GM12878 (cell line): ENCODE measurements around the gene PRCD. TPM values are rescaled to one million over a fixed set of nuclear protein-coding genes. Genes with fewer than 3 reads are reported as not detected.

Experiments
- BACH1 ChIP-seq: fragments of 450-650 bp; IDR thresholded peaks from 2 replicates; pipeline ENCODE4 v1.6.1; 2017; ENCODE audit warnings: mild to moderate bottlenecking, borderline replicate concordance
- BHLHE40 ChIP-seq, 2 experiments: fragments of 450-650 bp in 1 of 2; IDR thresholded peaks; 2 replicates each; pipeline ENCODE4 v1.6.1; 2011 to 2017; ENCODE audit warnings: low read depth in 2 of 2, borderline replicate concordance in 1 of 2, improper control_type of control experiment in 1 of 2, low read length in 1 of 2, mild to moderate bottlenecking in 1 of 2
- BRCA1 ChIP-seq: IDR thresholded peaks from 2 replicates; pipeline ENCODE4 v1.6.1; 2011; ENCODE audit warnings: low read depth, low read length, improper control_type of control experiment
- CBX5 ChIP-seq: sonication (generic); IDR thresholded peaks from 2 replicates; pipeline ENCODE4 v1.6.1; 2016; ENCODE audit warnings: low read depth, moderate library complexity, mild to moderate bottlenecking, inconsistent platforms
- CHD2 ChIP-seq: IDR thresholded peaks from 2 replicates; pipeline ENCODE4 v1.6.1; 2011; ENCODE audit warnings: low read depth, low read length, improper control_type of control experiment, borderline replicate concordance
- EGR1 ChIP-seq, 2 experiments: IDR thresholded peaks; 1 replicate in 1 of 2; 2 replicates in 1 of 2; pipeline ENCODE4 v1.6.1; 2011 to 2012; ENCODE audit warnings: low read depth in 2 of 2, low read length in 2 of 2, borderline replicate concordance in 1 of 2, mild to moderate bottlenecking in 1 of 2, moderate library complexity in 1 of 2
- GABPA ChIP-seq: IDR thresholded peaks from 2 replicates; pipeline ENCODE4 v1.6.1; 2014; ENCODE audit warnings: antibody characterized with exemption, low read depth, mild to moderate bottlenecking, inconsistent platforms
- JUNB ChIP-seq: IDR thresholded peaks from 2 replicates; pipeline ENCODE4 v1.6.1; 2016; ENCODE audit warnings: antibody characterized with exemption, mild to moderate bottlenecking
- NFIC ChIP-seq: IDR thresholded peaks from 2 replicates; pipeline ENCODE4 v1.6.1; 2012; ENCODE audit warnings: low read depth, mild to moderate bottlenecking, inconsistent platforms, low read length, moderate library complexity
- NR2F1 ChIP-seq: fragments of 450-650 bp; conservative IDR thresholded peaks from 2 replicates; pipeline ENCODE4 v1.6.1; 2017; ENCODE audit warnings: mild to moderate bottlenecking
- PKNOX1 ChIP-seq: fragments of 450-650 bp; IDR thresholded peaks from 2 replicates; pipeline ENCODE4 v1.6.1; 2016; ENCODE audit warnings: mild to moderate bottlenecking
- POU2F2 ChIP-seq: IDR thresholded peaks from 3 replicates; pipeline ENCODE4 v1.6.1; 2011; ENCODE audit warnings: low read depth, mild to moderate bottlenecking, low read length, borderline replicate concordance
- RAD21 ChIP-seq: IDR thresholded peaks from 2 replicates; pipeline ENCODE4 v1.6.1; 2011; ENCODE audit warnings: mild to moderate bottlenecking, low read depth, low read length, moderate library complexity; ENCODE audit not compliant: insufficient read depth
- RELA ChIP-seq: fragments of 450-650 bp; IDR thresholded peaks from 2 replicates; pipeline ENCODE4 v1.8.0; 2014; ENCODE audit warnings: borderline replicate concordance; ENCODE audit not compliant: partially characterized antibody
- SMARCA5 ChIP-seq: fragments of 450-650 bp; IDR thresholded peaks from 2 replicates; pipeline ENCODE4 v1.6.1; 2017; ENCODE audit warnings: mild to moderate bottlenecking
- SREBF2 ChIP-seq: IDR thresholded peaks from 2 replicates; pipeline ENCODE4 v1.6.1; 2012; ENCODE audit warnings: mild to moderate bottlenecking, low read length
- TCF12 ChIP-seq: IDR thresholded peaks from 2 replicates; pipeline ENCODE4 v1.6.1; 2011; ENCODE audit warnings: low read depth, mild to moderate bottlenecking, low read length
- YBX1 ChIP-seq: fragments of 450-650 bp; IDR thresholded peaks from 2 replicates; pipeline ENCODE4 v1.6.1; 2016; ENCODE audit warnings: antibody characterized with exemption
- YY1 ChIP-seq: IDR thresholded peaks from 2 replicates; pipeline ENCODE4 v1.6.1; 2011; ENCODE audit warnings: low read depth, mild to moderate bottlenecking, low read length
- polyA plus RNA-seq, 11 experiments: library from polyadenylated mRNA; depleted of rRNA in 4 of 11; unstranded in 6 of 11; stranded (reverse) in 5 of 11; fragments of >200 nt; fragmentation: Nextera tagmentation in 4 of 11; fragmentation: Illumina TruSeq in 1 of 11; extraction: Ambion mirVana in 4 of 11; extraction: Trizol in 1 of 11; gene quantifications; 1 replicate in 1 of 11; 2 replicates in 10 of 11; pipeline versions ENCODE4 v1.2.1 to v1.2.3, GENCODE V29; 2011 to 2016; ENCODE audit warnings: inconsistent platforms in 2 of 11, missing spikeins in 2 of 11, low read depth in 1 of 11
- total RNA-seq, 4 experiments: library from RNA; depleted of rRNA in 3 of 4; stranded (reverse); fragments of >200 nt in 3 of 4; fragmentation: Illumina TruSeq in 1 of 4; extraction: Trizol in 1 of 4; gene quantifications; 2 replicates each; pipeline versions ENCODE4 v1.2.1 to v1.2.3, GENCODE V29; 2013 to 2021
- TF ChIP-seq, protein P1 (sequence below): IDR thresholded peaks from 2 replicates; pipeline ENCODE4 v1.6.1; 2011; ENCODE audit warnings: mild to moderate bottlenecking, low read depth, low read length, moderate library complexity; ENCODE audit not compliant: insufficient replicate concordance
- TF ChIP-seq, protein P2 (sequence below), 3 experiments: IDR thresholded peaks in 2 of 3; conservative IDR thresholded peaks in 1 of 3; 2 replicates each; pipeline ENCODE4 v1.5.1; 2011; ENCODE audit warnings: low read depth in 3 of 3, low read length in 3 of 3, mild to moderate bottlenecking in 3 of 3, control low read depth in 2 of 3, moderate library complexity in 2 of 3, inconsistent platforms in 1 of 3, mixed read lengths in 1 of 3; ENCODE audit not compliant: control insufficient read depth in 2 of 3, insufficient read depth in 1 of 3; ENCODE audit errors: extremely low read depth in 1 of 3

The PRCD gene
- total and polyA plus RNA-seq, 10 of the 15 experiments (the other 5 are each of a cell fraction or from before 2014, with no cell fraction given), result 0.18 to 0.95 (median 0.34) TPM; not detected in 4

GRCh38 chr17:76523084-76524037 is 16.5 kb upstream of the PRCD start (continued):
- 0 out of 2 replicates have a peak, but pooled peaks have one; percentile 15 for TF ChIP-seq NR2F1
- 0 out of 3 replicates have a peak, but pooled peaks have one; percentile 37 for TF ChIP-seq POU2F2
- no peak for TF ChIP-seq EGR1 (IDR thresholded peaks at IDR 0.05; ENCODE audit: borderline replicate concordance in 1 of 2, low read depth in 2 of 2, low read length in 2 of 2)
- peak; percentile 53 for TF ChIP-seq RELA
- peak; percentile 83 for TF ChIP-seq YY1
- 0 out of 2 replicates have a peak, but pooled peaks have one; percentile 12 for TF ChIP-seq BACH1
- no peak for TF ChIP-seq JUNB
- peak; percentile 68; the same call in 1 of the 2 replicates for TF ChIP-seq SMARCA5
- TF ChIP-seq CBX5, result no peak
- TF ChIP-seq, protein P1, sequence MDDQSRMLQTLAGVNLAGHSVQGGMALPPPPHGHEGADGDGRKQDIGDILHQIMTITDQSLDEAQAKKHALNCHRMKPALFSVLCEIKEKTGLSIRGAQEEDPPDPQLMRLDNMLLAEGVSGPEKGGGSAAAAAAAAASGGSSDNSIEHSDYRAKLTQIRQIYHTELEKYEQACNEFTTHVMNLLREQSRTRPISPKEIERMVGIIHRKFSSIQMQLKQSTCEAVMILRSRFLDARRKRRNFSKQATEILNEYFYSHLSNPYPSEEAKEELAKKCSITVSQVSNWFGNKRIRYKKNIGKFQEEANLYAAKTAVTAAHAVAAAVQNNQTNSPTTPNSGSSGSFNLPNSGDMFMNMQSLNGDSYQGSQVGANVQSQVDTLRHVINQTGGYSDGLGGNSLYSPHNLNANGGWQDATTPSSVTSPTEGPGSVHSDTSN, result no peak
- TF ChIP-seq RAD21, result peak; percentile 89
- peak; percentile 81; the same call in 1 of the 2 replicates for TF ChIP-seq TCF12
- no peak for TF ChIP-seq NFIC
- TF ChIP-seq SREBF2, result no peak
- peak; percentile 55; the same call in 1 of the 2 replicates for TF ChIP-seq PKNOX1
- TF ChIP-seq CHD2, result 0 out of 2 replicates have a peak, but pooled peaks have one; percentile 22
- no peak for TF ChIP-seq BRCA1
- TF ChIP-seq, protein P2, sequence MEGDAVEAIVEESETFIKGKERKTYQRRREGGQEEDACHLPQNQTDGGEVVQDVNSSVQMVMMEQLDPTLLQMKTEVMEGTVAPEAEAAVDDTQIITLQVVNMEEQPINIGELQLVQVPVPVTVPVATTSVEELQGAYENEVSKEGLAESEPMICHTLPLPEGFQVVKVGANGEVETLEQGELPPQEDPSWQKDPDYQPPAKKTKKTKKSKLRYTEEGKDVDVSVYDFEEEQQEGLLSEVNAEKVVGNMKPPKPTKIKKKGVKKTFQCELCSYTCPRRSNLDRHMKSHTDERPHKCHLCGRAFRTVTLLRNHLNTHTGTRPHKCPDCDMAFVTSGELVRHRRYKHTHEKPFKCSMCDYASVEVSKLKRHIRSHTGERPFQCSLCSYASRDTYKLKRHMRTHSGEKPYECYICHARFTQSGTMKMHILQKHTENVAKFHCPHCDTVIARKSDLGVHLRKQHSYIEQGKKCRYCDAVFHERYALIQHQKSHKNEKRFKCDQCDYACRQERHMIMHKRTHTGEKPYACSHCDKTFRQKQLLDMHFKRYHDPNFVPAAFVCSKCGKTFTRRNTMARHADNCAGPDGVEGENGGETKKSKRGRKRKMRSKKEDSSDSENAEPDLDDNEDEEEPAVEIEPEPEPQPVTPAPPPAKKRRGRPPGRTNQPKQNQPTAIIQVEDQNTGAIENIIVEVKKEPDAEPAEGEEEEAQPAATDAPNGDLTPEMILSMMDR (IDR thresholded peaks at IDR 0.05 in 2 of 3, conservative IDR thresholded peaks at IDR 0.05 in 1 of 3; ENCODE audit: control insufficient read depth in 2 of 3, extremely low read depth in 1 of 3, insufficient read depth in 1 of 3, low read depth in 3 of 3, low read length in 3 of 3), result peak; percentile 99 to 100 (median 99); a peak in 5 of 6 replicates
- TF ChIP-seq GABPA, result no peak
- TF ChIP-seq BHLHE40 (IDR thresholded peaks at IDR 0.05; ENCODE audit: borderline replicate concordance in 1 of 2, low read depth in 2 of 2, low read length in 1 of 2), result peak in 1 of 2 experiments; percentile 30; a peak in 1 of 4 replicates
- TF ChIP-seq YBX1, result no peak
